Gastrocnemius medialis (tissue), 4 donors: ENCODE results near the gene TRIM41.

ENCODE experiments used
- POLR2A ChIP-seq, 2 donors: fragments of 450-650 bp; IDR thresholded peaks; one replicate each; pipeline ENCODE4 v1.6.1; 2017; ENCODE audit warnings: antibody characterized with exemption in 2 of 2, mild to moderate bottlenecking in 2 of 2, moderate library complexity in 2 of 2
- TF ChIP-seq, protein P1 (sequence below), 5 experiments: fragments of 450-650 bp in 3 of 5; fragments of 200-600 bp in 2 of 5; sonication (generic) in 2 of 5; IDR thresholded peaks in 4 of 5; conservative IDR thresholded peaks in 1 of 5; 1 replicate in 4 of 5; 2 replicates in 1 of 5; pipeline ENCODE4 v1.5.1; 2016 to 2019; ENCODE audit warnings: antibody characterized with exemption in 5 of 5, mild to moderate bottlenecking in 3 of 5, moderate library complexity in 3 of 5

DNA sequence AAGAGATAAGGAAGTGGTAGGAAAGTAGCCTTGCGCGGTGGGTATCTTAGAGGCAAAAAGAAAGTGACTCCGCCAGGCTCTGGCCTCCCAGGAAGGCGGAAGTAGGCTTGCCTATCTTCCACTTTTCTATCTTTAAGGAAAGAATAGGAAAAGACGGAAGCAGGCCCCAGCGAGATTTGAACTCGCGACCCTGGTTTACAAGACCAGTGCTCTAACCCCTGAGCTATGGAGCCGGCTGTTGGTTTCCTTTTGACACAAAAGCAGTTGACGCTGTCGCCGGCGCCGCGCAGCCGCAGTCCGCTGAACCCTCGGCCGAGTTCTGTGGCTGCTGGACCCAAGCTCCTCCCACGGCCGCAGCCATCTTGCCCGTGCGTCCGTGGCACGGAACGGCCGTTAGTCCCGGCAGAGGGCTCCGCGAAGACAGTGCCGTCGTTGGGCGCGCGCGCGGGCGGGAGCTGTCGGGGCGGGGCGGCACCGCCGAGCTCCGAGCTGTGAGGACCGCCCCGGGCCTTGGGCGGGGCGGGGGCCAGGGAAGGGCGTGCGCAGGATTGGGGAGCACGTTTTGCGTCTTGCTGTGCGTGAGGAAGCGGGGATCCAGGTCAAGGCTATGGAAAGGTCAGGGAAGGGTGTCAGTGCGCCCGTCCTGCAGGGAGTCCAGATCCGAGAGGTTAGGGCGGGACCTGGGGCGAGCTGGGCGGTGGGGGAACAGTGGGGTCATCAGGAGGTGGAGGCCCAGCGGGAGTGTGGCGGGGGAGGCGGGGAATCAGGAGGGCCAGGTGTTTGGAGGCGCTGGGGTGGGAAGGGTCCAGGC, 31.4 kb upstream of the TRIM41 start:
- TF ChIP-seq, protein P1, sequence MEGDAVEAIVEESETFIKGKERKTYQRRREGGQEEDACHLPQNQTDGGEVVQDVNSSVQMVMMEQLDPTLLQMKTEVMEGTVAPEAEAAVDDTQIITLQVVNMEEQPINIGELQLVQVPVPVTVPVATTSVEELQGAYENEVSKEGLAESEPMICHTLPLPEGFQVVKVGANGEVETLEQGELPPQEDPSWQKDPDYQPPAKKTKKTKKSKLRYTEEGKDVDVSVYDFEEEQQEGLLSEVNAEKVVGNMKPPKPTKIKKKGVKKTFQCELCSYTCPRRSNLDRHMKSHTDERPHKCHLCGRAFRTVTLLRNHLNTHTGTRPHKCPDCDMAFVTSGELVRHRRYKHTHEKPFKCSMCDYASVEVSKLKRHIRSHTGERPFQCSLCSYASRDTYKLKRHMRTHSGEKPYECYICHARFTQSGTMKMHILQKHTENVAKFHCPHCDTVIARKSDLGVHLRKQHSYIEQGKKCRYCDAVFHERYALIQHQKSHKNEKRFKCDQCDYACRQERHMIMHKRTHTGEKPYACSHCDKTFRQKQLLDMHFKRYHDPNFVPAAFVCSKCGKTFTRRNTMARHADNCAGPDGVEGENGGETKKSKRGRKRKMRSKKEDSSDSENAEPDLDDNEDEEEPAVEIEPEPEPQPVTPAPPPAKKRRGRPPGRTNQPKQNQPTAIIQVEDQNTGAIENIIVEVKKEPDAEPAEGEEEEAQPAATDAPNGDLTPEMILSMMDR (IDR thresholded peaks at IDR 0.05 in 4 of 5, conservative IDR thresholded peaks at IDR 0.05 in 1 of 5), result peak in 1 of 5 experiments; percentile 11
- peak; percentile 57 to 78 for TF ChIP-seq POLR2A (IDR thresholded peaks at IDR 0.05)
